ENCODE results near the gene NUCB1. TPM values are rescaled to one million over a fixed set of nuclear protein-coding genes. Genes with fewer than 3 reads are reported as not detected.

NUCB1 gene
- total and polyA plus RNA-seq, 7 experiments from 2014 or later: 70.5 to 252 (median 142) TPM

DNA sequence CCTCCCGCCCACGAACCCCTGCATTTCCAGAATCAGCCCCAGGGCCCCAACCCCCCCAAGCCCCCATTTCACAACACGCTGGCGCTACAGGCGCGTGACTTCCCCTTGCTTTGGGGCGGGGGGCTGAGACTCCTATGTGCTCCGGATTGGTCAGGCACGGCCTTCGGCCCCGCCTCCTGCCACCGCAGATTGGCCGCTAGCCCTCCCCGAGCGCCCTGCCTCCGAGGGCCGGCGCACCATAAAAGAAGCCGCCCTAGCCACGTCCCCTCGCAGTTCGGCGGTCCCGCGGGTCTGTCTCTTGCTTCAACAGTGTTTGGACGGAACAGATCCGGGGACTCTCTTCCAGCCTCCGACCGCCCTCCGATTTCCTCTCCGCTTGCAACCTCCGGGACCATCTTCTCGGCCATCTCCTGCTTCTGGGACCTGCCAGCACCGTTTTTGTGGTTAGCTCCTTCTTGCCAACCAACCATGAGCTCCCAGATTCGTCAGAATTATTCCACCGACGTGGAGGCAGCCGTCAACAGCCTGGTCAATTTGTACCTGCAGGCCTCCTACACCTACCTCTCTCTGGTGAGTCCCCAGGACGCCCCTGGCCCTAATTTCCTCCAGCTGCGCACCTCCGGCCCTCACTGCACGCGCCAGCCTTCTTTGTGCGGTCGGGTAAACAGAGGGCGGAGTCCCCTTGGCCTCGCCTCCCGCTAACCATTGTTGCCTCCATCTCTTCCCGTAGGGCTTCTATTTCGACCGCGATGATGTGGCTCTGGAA is 65.1 kb downstream of the NUCB1 start, which contains the start of gene FTL:
TSS of gene FTL (plus strand) at position 270 of the 766 bp plus-strand sequence. CDS start at position 469, 199 bp downstream.
- Mint-ChIP-seq H3K4me1 (peaks cover 42 to 69% (median 62%) of the 10 kb centered on the region in 7 donors), H3K4me3 (peak within 1 kb of the TSS; percentile 94 to 100 (median 99)), H3K36me3 (peaks cover 0 to 29% (median 11%) of the 10 kb centered on the region in 5 donors), H3K27me3 (no peaks in the 10 kb centered on the region), H3K9me3 (peaks cover 0 to 5% (median 0%) of the 10 kb centered on the region in 11 donors), H3K27ac (peak within 1 kb of the TSS; percentile 93 to 100 (median 97))
- DNase-seq (peak; percentile 77 to 93 (median 84)), ATAC-seq (peak; percentile 85)
- ChIA-PET POLR2A (interaction anchor here (0.6 to 5.3 kb wide), 24 partner anchors 8 to 346 kb away, joined by 3 to 58 read pairs (median 4); partner anchors contain the start of genes BAX, DHDH, GYS1 and LHB), CTCF (interaction anchor here (0.6 to 1.8 kb wide), 5 partner anchors 28 to 643 kb away, joined by 3 to 4 read pairs (median 4); partner anchors contain the start of genes GYS1 and RUVBL2)
- Histone ChIP-seq H3K4me3 (ENCODE audit: low read length) (peak within 1 kb of the TSS; percentile 86), H3K27ac (ENCODE audit: low read depth, low read length) (peak within 1 kb of the TSS; percentile 73), H3K27me3 (ENCODE audit: control insufficient read depth in 2 of 2, insufficient read depth in 2 of 2, low read length in 2 of 2) (no peaks in the 10 kb centered on the region), H3K9me3 (ENCODE audit: control insufficient read depth in 2 of 3, low read length in 3 of 3) (no peaks in the 10 kb centered on the region), H3K4me1 (ENCODE audit: control insufficient read depth in 2 of 2, insufficient read depth in 2 of 2, low read length in 2 of 2) (peaks cover 30 to 37% of the 10 kb centered on the region in 2 donors), H3K36me3 (ENCODE audit: control insufficient read depth in 2 of 3, insufficient read depth in 3 of 3, low read length in 3 of 3) (peaks cover 0 to 41% (median 6%) of the 10 kb centered on the region in 3 experiments)
- intact Hi-C loops (cut with micrococcal nuclease): loop anchor here (1.0 to 5.0 kb wide), 15 partner anchors 10 to 633 kb away; partner anchors contain the start of genes CA11 (in 2 of the 2), GYS1 (in 2 of the 2), NUCB1 (in 2 of the 2) and RUVBL2 (in 2 of the 2)

DNA sequence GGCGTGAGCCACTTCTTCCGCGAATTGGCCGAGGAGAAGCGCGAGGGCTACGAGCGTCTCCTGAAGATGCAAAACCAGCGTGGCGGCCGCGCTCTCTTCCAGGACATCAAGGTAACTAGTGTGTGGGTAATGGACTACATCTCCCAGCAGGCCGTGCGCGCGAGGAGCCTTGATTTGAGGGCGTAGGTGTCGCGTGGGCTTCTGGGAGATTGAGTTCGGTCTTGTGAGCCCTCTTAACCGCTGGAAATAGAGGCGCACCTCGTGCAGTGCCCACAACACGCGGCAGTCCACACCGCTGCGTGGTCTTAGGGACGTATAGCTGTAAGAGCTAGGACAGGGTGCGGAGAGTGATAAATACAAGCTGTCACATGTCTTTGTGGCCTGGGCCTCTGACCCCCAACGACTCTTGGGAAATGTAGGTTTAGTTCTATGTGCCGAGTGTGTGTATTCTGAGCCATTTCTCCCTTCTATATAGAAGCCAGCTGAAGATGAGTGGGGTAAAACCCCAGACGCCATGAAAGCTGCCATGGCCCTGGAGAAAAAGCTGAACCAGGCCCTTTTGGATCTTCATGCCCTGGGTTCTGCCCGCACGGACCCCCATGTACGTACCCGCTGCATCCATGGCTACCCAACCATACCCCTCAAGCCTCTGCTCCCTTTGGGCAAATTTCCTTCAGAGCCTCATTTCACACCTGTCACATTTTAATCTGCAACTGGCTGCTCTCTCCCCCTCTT is 65.9 kb downstream of the NUCB1 start:
- Mint-ChIP-seq H3K4me3 (peak overlapping the region; percentile 94 to 100 (median 99)), H3K27me3 (no peaks in the 10 kb centered on the region), H3K4me1 (peaks cover 40 to 70% (median 64%) of the 10 kb centered on the region in 7 donors), H3K9me3 (peaks cover 0 to 5% (median 0%) of the 10 kb centered on the region in 11 donors), H3K27ac (peak overlapping the region; percentile 93 to 100 (median 97)), H3K36me3 (peaks cover 0 to 30% (median 11%) of the 10 kb centered on the region in 5 donors)
- ChIA-PET CTCF (interaction anchor here (0.6 to 1.8 kb wide), 6 partner anchors 11 to 172 kb away, joined by 3 to 4 read pairs (median 4); partner anchors contain the start of genes GYS1, NUCB1 and RUVBL2), POLR2A (interaction anchor here (0.6 to 5.3 kb wide), 29 partner anchors 8 to 347 kb away, joined by 3 to 58 read pairs (median 4); partner anchors contain the start of genes BAX, CA11, DHDH and GYS1)
- Histone ChIP-seq H3K9me3 (ENCODE audit: control insufficient read depth in 2 of 3, low read length in 3 of 3) (no peaks in the 10 kb centered on the region), H3K4me1 (ENCODE audit: control insufficient read depth in 2 of 2, insufficient read depth in 2 of 2, low read length in 2 of 2) (peaks cover 30 to 37% of the 10 kb centered on the region in 2 donors), H3K27me3 (ENCODE audit: control insufficient read depth in 2 of 2, insufficient read depth in 2 of 2, low read length in 2 of 2) (no peaks in the 10 kb centered on the region), H3K27ac (ENCODE audit: low read depth, low read length) (peak overlapping the region; percentile 73), H3K36me3 (ENCODE audit: control insufficient read depth in 2 of 3, insufficient read depth in 3 of 3, low read length in 3 of 3) (peaks cover 0 to 46% (median 6%) of the 10 kb centered on the region in 3 experiments), H3K4me3 (ENCODE audit: low read length) (peak overlapping the region; percentile 86)
- intact Hi-C loops (cut with micrococcal nuclease): loop anchor here (1.0 to 5.0 kb wide), 15 partner anchors 11 to 634 kb away; partner anchors contain the start of genes CA11 (in 2 of the 2), GYS1 (in 2 of the 2), NUCB1 (in 2 of the 2) and RUVBL2 (in 2 of the 2)
- DNase-seq (peak; percentile 71 to 93 (median 88)), ATAC-seq (peak; percentile 75)

DNA sequence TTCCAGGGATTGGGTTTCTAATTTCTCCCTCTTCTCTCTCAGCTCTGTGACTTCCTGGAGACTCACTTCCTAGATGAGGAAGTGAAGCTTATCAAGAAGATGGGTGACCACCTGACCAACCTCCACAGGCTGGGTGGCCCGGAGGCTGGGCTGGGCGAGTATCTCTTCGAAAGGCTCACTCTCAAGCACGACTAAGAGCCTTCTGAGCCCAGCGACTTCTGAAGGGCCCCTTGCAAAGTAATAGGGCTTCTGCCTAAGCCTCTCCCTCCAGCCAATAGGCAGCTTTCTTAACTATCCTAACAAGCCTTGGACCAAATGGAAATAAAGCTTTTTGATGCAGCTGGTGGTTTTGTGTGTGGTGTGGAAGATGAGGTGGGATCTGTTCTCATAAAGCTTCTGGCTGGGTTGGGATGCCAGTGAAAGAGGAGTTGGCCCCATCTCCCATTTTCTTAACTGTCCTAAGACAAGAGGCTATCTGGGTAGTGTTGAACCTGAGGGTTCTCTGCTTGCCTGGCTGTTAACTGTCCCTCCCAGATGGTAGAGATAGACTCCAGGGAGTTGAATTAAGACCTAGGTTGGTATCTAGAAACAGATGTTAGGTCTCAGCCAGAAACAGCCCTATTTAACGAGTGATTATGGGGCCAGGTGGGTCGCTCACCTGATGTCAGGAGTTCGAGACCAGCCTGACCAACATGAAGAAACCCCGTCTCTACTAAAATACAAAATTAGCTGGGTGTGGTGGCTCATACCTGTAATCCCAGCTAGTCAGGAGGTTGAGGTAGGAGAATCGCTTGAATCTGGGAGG is 66.6 kb downstream of the NUCB1 start:
- Mint-ChIP-seq H3K4me1 (peaks cover 33 to 67% (median 61%) of the 10 kb centered on the region in 7 donors), H3K27ac (peak overlapping the region in 7 of 9 donors; percentile 93 to 100 (median 98)), H3K27me3 (no peaks in the 10 kb centered on the region), H3K4me3 (peak overlapping the region; percentile 94 to 100 (median 99)), H3K36me3 (peaks cover 0 to 27% (median 11%) of the 10 kb centered on the region in 5 donors), H3K9me3 (peaks cover 0 to 5% (median 0%) of the 10 kb centered on the region in 11 donors)
- ATAC-seq (no peak), DNase-seq (no peak)
- Histone ChIP-seq H3K36me3 (ENCODE audit: control insufficient read depth in 2 of 3, insufficient read depth in 3 of 3, low read length in 3 of 3) (peaks cover 0 to 47% (median 6%) of the 10 kb centered on the region in 3 experiments), H3K4me1 (ENCODE audit: control insufficient read depth in 2 of 2, insufficient read depth in 2 of 2, low read length in 2 of 2) (peaks cover 30 to 36% of the 10 kb centered on the region in 2 donors), H3K27ac (ENCODE audit: low read depth, low read length) (peak overlapping the region; percentile 73), H3K27me3 (ENCODE audit: control insufficient read depth in 2 of 2, insufficient read depth in 2 of 2, low read length in 2 of 2) (no peaks in the 10 kb centered on the region), H3K4me3 (ENCODE audit: low read length) (peak overlapping the region; percentile 86), H3K9me3 (ENCODE audit: control insufficient read depth in 2 of 3, low read length in 3 of 3) (no peaks in the 10 kb centered on the region)
- intact Hi-C loops (cut with micrococcal nuclease): loop anchor here (5.0 kb wide), 3 partner anchors 319 to 634 kb away; partner anchors contain the start of genes CA11 (in 1 of the 2) and LMTK3 (in 1 of the 2)
- POLR2A ChIA-PET: interaction anchor here (0.6 to 5.3 kb wide), 25 partner anchors 7 to 722 kb away, joined by 3 to 58 read pairs (median 4); partner anchors contain the start of genes BAX, CA11, DHDH and GYS1
- CTCF ChIA-PET: interaction anchor here (0.6 to 1.8 kb wide), 9 partner anchors 11 to 179 kb away, joined by 3 to 4 read pairs (median 3); partner anchors contain the start of genes GYS1, HSD17B14, NUCB1 and RUVBL2

DNA sequence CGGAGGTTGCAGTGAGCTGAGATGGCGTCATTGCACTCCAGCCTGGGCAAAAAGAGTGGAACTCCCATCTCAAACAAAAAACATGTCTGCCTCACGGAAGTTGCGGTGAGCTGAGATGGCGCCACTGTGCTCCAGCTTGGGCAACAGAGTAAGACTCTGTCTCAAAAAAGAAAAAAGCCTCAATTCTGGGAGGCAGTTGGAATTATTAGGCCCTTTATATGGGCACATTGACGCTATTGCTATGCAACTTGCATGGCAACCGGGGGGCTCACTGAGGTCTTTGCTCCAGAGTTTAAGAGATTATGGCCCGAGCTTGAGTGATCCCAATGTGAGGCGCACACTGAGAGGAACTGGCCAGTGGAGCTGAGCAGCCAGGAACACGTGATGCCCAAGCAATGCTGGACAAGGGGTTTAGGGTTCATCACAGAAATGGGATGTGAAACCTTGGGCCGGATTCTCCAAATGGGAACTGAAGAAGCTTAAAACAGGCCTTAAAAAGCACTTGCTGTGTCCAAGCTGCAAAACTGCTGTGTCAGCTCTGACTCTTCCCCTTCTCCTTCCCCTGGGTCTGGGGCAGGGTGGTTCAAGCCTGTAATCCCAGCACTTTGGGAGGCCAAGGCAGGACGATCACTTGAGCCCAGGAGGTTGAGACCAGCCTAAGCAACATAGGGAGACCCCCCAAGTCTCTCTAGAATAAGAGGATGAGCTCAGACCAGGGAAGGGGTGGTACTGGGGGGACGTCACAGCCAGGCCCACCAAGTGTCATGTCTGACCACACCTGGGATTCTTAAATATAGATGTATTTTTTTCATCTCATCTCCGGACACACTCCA is 67.5 kb downstream of the NUCB1 start:
- Mint-ChIP-seq H3K27me3 (no peaks in the 10 kb centered on the region), H3K36me3 (peaks cover 0 to 25% (median 11%) of the 10 kb centered on the region in 5 donors), H3K4me1 (peaks cover 27 to 59% (median 53%) of the 10 kb centered on the region in 7 donors), H3K9me3 (peaks cover 0 to 5% (median 0%) of the 10 kb centered on the region in 11 donors), H3K4me3 (peak overlapping the region; percentile 5 to 100 (median 55)), H3K27ac (peak overlapping the region in 3 of 9 donors; percentile 28 to 97 (median 48))
- Histone ChIP-seq H3K27ac (ENCODE audit: low read depth, low read length) (no peak overlapping the region), H3K27me3 (ENCODE audit: control insufficient read depth in 2 of 2, insufficient read depth in 2 of 2, low read length in 2 of 2) (no peaks in the 10 kb centered on the region), H3K36me3 (ENCODE audit: control insufficient read depth in 2 of 3, insufficient read depth in 3 of 3, low read length in 3 of 3) (peaks cover 0 to 49% (median 6%) of the 10 kb centered on the region in 3 experiments), H3K9me3 (ENCODE audit: control insufficient read depth in 2 of 3, low read length in 3 of 3) (no peaks in the 10 kb centered on the region), H3K4me1 (ENCODE audit: control insufficient read depth in 2 of 2, insufficient read depth in 2 of 2, low read length in 2 of 2) (peaks cover 26 to 28% of the 10 kb centered on the region in 2 donors), H3K4me3 (ENCODE audit: low read length) (no peak overlapping the region)
- CTCF ChIA-PET: interaction anchor here (0.7 to 1.2 kb wide), 8 partner anchors 9 to 180 kb away, joined by 3 to 5 read pairs (median 3); partner anchors contain the start of gene HSD17B14
- no peak for DNase-seq
- ATAC-seq: peak; percentile 11
- intact Hi-C loops (cut with micrococcal nuclease): loop anchor here (5.0 kb wide), 3 partner anchors 320 to 635 kb away; partner anchors contain the start of genes CA11 (in 1 of the 2) and LMTK3 (in 1 of the 2)
- POLR2A ChIA-PET: interaction anchor here (0.6 to 5.3 kb wide), 13 partner anchors 8 to 721 kb away, joined by 3 to 58 read pairs (median 6); partner anchors contain the start of genes BAX, GYS1, PPP1R15A and RUVBL2

All from naive thymus-derived CD4-positive, alpha-beta T cell (primary cell).